HepG2 (cell line): ENCODE results near the gene ASH1L. TPM values are rescaled to one million over a fixed set of nuclear protein-coding genes. Genes with fewer than 3 reads are reported as not detected.
A peak's percentile ranks its signal among the peaks of the same experiment; 100 is the strongest.

Experiments
- CBX5 ChIP-seq: sonication (generic); formaldehyde crosslinking; IDR thresholded peaks from 2 replicates; pipeline ENCODE4 v1.4.0; 2020; ENCODE audit warnings: missing genetic modification reagents, borderline replicate concordance
- DDIT3 ChIP-seq: sonication (generic); formaldehyde crosslinking; IDR thresholded peaks from 2 replicates; pipeline ENCODE4 v1.4.0; 2020; ENCODE audit warnings: mild to moderate bottlenecking, missing genetic modification reagents
- ELF1 ChIP-seq: sonication (generic); formaldehyde crosslinking; IDR thresholded peaks from 2 replicates; pipeline ENCODE4 v1.4.0; 2020; ENCODE audit warnings: missing genetic modification reagents
- FOXJ3 ChIP-seq: sonication (generic); formaldehyde crosslinking; IDR thresholded peaks from 2 replicates; pipeline ENCODE4 v1.4.0; 2020; ENCODE audit warnings: missing genetic modification reagents, mild to moderate bottlenecking, borderline replicate concordance
- GPN1 ChIP-seq: sonication (generic); formaldehyde crosslinking; IDR thresholded peaks from 2 replicates; pipeline ENCODE4 v1.5.1; 2020; ENCODE audit warnings: missing genetic modification reagents, borderline replicate concordance
- HDAC2 ChIP-seq: sonication (generic); formaldehyde crosslinking; IDR thresholded peaks from 2 replicates; pipeline ENCODE4 v1.4.0; 2020; ENCODE audit warnings: missing genetic modification reagents
- HMGXB3 ChIP-seq: sonication (generic); formaldehyde crosslinking; IDR thresholded peaks from 2 replicates; pipeline ENCODE4 v1.4.0; 2020; ENCODE audit warnings: missing genetic modification reagents, borderline replicate concordance
- KLF6 ChIP-seq: IDR thresholded peaks from 2 replicates; pipeline ENCODE4 v1.8.0; 2016; ENCODE audit warnings: missing biosample characterization, missing genetic modification reagents
- NR1H2 ChIP-seq: sonication (generic); formaldehyde crosslinking; IDR thresholded peaks from 2 replicates; pipeline ENCODE4 v1.8.1; 2022; ENCODE audit warnings: low read depth, missing genetic modification reagents, borderline replicate concordance
- PLRG1 ChIP-seq: fragments of 450-650 bp; conservative IDR thresholded peaks from 2 replicates; pipeline ENCODE4 v1.6.1; 2016
- SOX13 ChIP-seq, 3 experiments: fragments of 450-650 bp in 1 of 3; sonication (generic) in 1 of 3; formaldehyde crosslinking in 1 of 3; IDR thresholded peaks in 2 of 3; conservative IDR thresholded peaks in 1 of 3; 2 replicates each; pipeline versions ENCODE4 v1.5.0 to v1.6.1; 2016 to 2020; ENCODE audit warnings: antibody characterized with exemption in 1 of 3, mild to moderate bottlenecking in 1 of 3, missing compliant biosample characterization in 1 of 3, missing genetic modification reagents in 1 of 3, moderate library complexity in 1 of 3
- TBL1XR1 ChIP-seq: fragments of 150-350 bp; IDR thresholded peaks from 2 replicates; pipeline ENCODE4 v1.6.1; 2014; ENCODE audit warnings: borderline replicate concordance, low read length; ENCODE audit not compliant: partially characterized antibody
- TGIF2 ChIP-seq: IDR thresholded peaks from 2 replicates; pipeline ENCODE4 v1.6.1; 2016; ENCODE audit warnings: control low read depth, missing compliant biosample characterization
- YEATS2 ChIP-seq: sonication (generic); formaldehyde crosslinking; IDR thresholded peaks from 2 replicates; pipeline ENCODE4 v1.4.0; 2020; ENCODE audit warnings: missing genetic modification reagents, borderline replicate concordance
- ZNF143 ChIP-seq: sonication (generic); formaldehyde crosslinking; IDR thresholded peaks from 2 replicates; pipeline ENCODE4 v1.4.0; 2020; ENCODE audit warnings: missing genetic modification reagents
- ZNF317 ChIP-seq: sonication (generic); formaldehyde crosslinking; IDR thresholded peaks from 2 replicates; pipeline ENCODE4 v1.5.0; 2020; ENCODE audit warnings: mild to moderate bottlenecking, missing genetic modification reagents
- ZNF432 ChIP-seq: sonication (generic); formaldehyde crosslinking; IDR thresholded peaks from 2 replicates; pipeline ENCODE4 v1.5.0; 2020; ENCODE audit warnings: missing genetic modification reagents, mild to moderate bottlenecking, borderline replicate concordance
- ZNF530 ChIP-seq: sonication (generic); formaldehyde crosslinking; IDR thresholded peaks from 2 replicates; pipeline ENCODE4 v1.5.0; 2020; ENCODE audit warnings: low read depth, mild to moderate bottlenecking, missing genetic modification reagents
- ZNF670 ChIP-seq: sonication (generic); formaldehyde crosslinking; IDR thresholded peaks from 2 replicates; pipeline ENCODE4 v1.8.0; 2022; ENCODE audit warnings: mild to moderate bottlenecking, missing genetic modification reagents, borderline replicate concordance
- polyA plus RNA-seq, 8 experiments: library from polyadenylated mRNA; depleted of rRNA in 3 of 8; stranded (reverse) in 7 of 8; unstranded in 1 of 8; fragments of >200 nt; fragmentation: Illumina TruSeq in 4 of 8; extraction: Trizol in 4 of 8; gene quantifications; 2 replicates each; pipeline versions ENCODE4 v1.2.1 to v1.2.3, GENCODE V29; 2011 to 2016; ENCODE audit warnings: low read depth in 4 of 8, missing spikeins in 1 of 8, mixed read lengths in 1 of 8; ENCODE audit not compliant: insufficient read depth in 1 of 8
- total RNA-seq, 5 experiments: library from RNA; depleted of rRNA; stranded (reverse); fragments of >200 nt; fragmentation: Illumina TruSeq; extraction: Trizol; gene quantifications; 2 replicates each; pipeline ENCODE4 v1.2.3, GENCODE V29; 2016; ENCODE audit warnings: low read depth in 1 of 5
- TF ChIP-seq, protein P1 (sequence below): sonication (generic); formaldehyde crosslinking; IDR thresholded peaks from 2 replicates; pipeline ENCODE4 v1.5.0; 2020; ENCODE audit warnings: missing genetic modification reagents
- TF ChIP-seq, protein P2 (sequence below): IDR thresholded peaks from 2 replicates; pipeline ENCODE4 v1.6.1; 2016; ENCODE audit warnings: missing genetic modification reagents, missing compliant biosample characterization

Gene ASH1L
- total and polyA plus RNA-seq, 2 of the 13 experiments (the other 11 are each of a cell fraction or from before 2014, with no cell fraction given), result 10.2 to 15.3 TPM

GRCh38 chr1:155609515-155610256 is 47.1 kb upstream of the ASH1L start, which contains the start of gene MSTO1 (continued):
- TF ChIP-seq DDIT3 (no peak), HMGXB3 (CRISPR knock-in tag) (peak; percentile 99), ELF1 (peak; percentile 80), TBL1XR1 (no peak), ZNF317 (no peak), TGIF2 (CRISPR knock-in tag) (no peak), GPN1 (CRISPR knock-in tag) (no peak), ZNF432 (no peak), KLF6 (peak; percentile 80; the same call in 1 of the 2 replicates), NR1H2 (CRISPR knock-in tag) (no peak), ZNF143 (CRISPR knock-in tag) (no peak), CBX5 (no peak), PLRG1 (no peak), HDAC2 (CRISPR knock-in tag) (no peak), YEATS2 (CRISPR knock-in tag) (peak; percentile 59), FOXJ3 (CRISPR knock-in tag) (no peak), ZNF670 (no peak), SOX13 (IDR thresholded peaks at IDR 0.05) (no peak), SOX13 (CRISPR knock-in tag; conservative IDR thresholded peaks at IDR 0.05 in 1 of 2, IDR thresholded peaks at IDR 0.05 in 1 of 2) (no peak), ZNF530 (CRISPR knock-in tag) (no peak)
- TF ChIP-seq, protein P1, sequence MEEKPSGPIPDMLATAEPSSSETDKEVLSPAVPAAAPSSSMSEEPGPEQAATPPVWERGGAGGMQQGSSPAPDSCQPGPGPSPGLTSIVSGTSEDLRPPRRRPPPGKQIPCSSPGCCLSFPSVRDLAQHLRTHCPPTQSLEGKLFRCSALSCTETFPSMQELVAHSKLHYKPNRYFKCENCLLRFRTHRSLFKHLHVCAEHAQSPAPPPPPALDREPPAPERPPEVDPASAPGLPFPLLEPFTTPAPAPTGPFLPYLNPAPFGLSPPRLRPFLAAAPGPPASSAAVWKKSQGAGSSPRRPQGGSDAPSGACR (CRISPR knock-in tag), result no peak
- TF ChIP-seq, protein P2, sequence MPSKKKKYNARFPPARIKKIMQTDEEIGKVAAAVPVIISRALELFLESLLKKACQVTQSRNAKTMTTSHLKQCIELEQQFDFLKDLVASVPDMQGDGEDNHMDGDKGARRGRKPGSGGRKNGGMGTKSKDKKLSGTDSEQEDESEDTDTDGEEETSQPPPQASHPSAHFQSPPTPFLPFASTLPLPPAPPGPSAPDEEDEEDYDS, result peak; percentile 84
